H1 (cell line): ENCODE results near the gene APC2. TPM values are rescaled to one million over a fixed set of nuclear protein-coding genes. Genes with fewer than 3 reads are reported as not detected.

Source experiments
- CTCF ChIP-seq, 3 experiments: IDR thresholded peaks; 1 replicate in 2 of 3; 2 replicates in 1 of 3; pipeline versions ENCODE4 v1.5.1 to v1.6.1; 2011; ENCODE audit warnings: low read length in 3 of 3, mild to moderate bottlenecking in 3 of 3, inconsistent platforms in 2 of 3, low read depth in 1 of 3, moderate library complexity in 1 of 3; ENCODE audit not compliant: insufficient read depth in 1 of 3; ENCODE audit errors: control extremely low read depth in 1 of 3
- GTF2F1 ChIP-seq: IDR thresholded peaks from 2 replicates; pipeline ENCODE4 v1.6.1; 2012; ENCODE audit warnings: low read depth, low read length, improper control_type of control experiment, borderline replicate concordance
- KDM1A ChIP-seq: fragments of 200-600, 300-600 bp; sonication (generic); IDR thresholded peaks from 2 replicates; pipeline ENCODE4 v1.7.1; 2016; ENCODE audit warnings: mild to moderate bottlenecking, low read length, borderline replicate concordance
- ZNF274 ChIP-seq: IDR thresholded peaks from 2 replicates; pipeline ENCODE4 v1.7.0; 2012; ENCODE audit warnings: low read length, borderline replicate concordance; ENCODE audit errors: extremely low read depth
- polyA plus RNA-seq, 7 experiments: library from polyadenylated mRNA; depleted of rRNA in 3 of 7; stranded (reverse) in 5 of 7; unstranded in 2 of 7; fragments of >200 nt in 5 of 7; fragments of 200-250 nt in 2 of 7; gene quantifications; 1 replicate in 5 of 7; 2 replicates in 1 of 7; 4 replicates in 1 of 7; pipeline versions ENCODE4 v1.2.1 to v1.2.3, GENCODE V29; 2011 to 2013; ENCODE audit warnings: missing spikeins in 2 of 7, mixed read lengths in 2 of 7
- total RNA-seq: library from RNA; stranded (reverse); fragmentation: NEBNext Ultra II Directional; extraction: Animal tissue kit (Norgen Biotek cat#: 25700); gene quantifications from 2 replicates; pipeline ENCODE4 v1.2.1, GENCODE V29; 2021
- TF ChIP-seq, protein P1 (sequence below): fragments of 300-600 bp; sonication (generic); IDR thresholded peaks from 2 replicates; pipeline ENCODE4 v1.7.1; 2012; ENCODE audit warnings: low read length, moderate library complexity, mild to moderate bottlenecking, inconsistent platforms; ENCODE audit not compliant: insufficient replicate concordance

Gene APC2
- total and polyA plus RNA-seq, 2 of the 8 experiments (the other 6 are each of a cell fraction or from before 2014, with no cell fraction given) = 1.3 to 4.1 TPM

DNA sequence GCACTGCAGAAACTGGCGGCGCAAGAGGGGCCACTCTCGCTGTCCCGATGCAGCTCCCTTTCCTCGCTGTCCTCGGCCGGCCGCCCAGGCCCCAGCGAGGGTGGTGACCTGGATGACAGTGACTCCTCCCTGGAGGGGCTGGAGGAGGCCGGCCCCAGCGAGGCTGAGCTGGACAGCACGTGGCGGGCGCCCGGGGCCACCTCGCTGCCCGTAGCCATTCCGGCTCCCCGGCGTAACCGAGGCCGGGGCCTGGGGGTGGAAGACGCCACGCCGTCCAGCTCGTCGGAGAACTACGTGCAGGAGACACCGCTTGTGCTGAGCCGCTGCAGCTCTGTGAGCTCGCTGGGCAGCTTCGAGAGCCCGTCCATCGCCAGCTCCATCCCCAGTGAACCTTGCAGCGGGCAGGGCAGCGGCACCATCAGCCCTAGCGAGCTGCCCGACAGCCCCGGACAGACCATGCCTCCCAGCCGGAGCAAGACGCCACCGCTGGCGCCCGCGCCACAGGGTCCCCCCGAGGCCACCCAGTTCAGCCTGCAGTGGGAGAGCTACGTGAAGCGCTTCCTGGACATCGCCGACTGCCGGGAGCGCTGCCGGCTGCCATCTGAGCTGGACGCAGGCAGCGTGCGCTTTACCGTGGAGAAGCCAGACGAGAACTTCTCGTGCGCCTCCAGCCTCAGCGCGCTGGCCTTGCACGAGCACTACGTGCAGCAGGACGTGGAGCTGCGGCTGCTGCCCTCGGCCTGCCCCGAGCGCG, 16.7 kb downstream of the APC2 start (continued):
- TF ChIP-seq, protein P1, sequence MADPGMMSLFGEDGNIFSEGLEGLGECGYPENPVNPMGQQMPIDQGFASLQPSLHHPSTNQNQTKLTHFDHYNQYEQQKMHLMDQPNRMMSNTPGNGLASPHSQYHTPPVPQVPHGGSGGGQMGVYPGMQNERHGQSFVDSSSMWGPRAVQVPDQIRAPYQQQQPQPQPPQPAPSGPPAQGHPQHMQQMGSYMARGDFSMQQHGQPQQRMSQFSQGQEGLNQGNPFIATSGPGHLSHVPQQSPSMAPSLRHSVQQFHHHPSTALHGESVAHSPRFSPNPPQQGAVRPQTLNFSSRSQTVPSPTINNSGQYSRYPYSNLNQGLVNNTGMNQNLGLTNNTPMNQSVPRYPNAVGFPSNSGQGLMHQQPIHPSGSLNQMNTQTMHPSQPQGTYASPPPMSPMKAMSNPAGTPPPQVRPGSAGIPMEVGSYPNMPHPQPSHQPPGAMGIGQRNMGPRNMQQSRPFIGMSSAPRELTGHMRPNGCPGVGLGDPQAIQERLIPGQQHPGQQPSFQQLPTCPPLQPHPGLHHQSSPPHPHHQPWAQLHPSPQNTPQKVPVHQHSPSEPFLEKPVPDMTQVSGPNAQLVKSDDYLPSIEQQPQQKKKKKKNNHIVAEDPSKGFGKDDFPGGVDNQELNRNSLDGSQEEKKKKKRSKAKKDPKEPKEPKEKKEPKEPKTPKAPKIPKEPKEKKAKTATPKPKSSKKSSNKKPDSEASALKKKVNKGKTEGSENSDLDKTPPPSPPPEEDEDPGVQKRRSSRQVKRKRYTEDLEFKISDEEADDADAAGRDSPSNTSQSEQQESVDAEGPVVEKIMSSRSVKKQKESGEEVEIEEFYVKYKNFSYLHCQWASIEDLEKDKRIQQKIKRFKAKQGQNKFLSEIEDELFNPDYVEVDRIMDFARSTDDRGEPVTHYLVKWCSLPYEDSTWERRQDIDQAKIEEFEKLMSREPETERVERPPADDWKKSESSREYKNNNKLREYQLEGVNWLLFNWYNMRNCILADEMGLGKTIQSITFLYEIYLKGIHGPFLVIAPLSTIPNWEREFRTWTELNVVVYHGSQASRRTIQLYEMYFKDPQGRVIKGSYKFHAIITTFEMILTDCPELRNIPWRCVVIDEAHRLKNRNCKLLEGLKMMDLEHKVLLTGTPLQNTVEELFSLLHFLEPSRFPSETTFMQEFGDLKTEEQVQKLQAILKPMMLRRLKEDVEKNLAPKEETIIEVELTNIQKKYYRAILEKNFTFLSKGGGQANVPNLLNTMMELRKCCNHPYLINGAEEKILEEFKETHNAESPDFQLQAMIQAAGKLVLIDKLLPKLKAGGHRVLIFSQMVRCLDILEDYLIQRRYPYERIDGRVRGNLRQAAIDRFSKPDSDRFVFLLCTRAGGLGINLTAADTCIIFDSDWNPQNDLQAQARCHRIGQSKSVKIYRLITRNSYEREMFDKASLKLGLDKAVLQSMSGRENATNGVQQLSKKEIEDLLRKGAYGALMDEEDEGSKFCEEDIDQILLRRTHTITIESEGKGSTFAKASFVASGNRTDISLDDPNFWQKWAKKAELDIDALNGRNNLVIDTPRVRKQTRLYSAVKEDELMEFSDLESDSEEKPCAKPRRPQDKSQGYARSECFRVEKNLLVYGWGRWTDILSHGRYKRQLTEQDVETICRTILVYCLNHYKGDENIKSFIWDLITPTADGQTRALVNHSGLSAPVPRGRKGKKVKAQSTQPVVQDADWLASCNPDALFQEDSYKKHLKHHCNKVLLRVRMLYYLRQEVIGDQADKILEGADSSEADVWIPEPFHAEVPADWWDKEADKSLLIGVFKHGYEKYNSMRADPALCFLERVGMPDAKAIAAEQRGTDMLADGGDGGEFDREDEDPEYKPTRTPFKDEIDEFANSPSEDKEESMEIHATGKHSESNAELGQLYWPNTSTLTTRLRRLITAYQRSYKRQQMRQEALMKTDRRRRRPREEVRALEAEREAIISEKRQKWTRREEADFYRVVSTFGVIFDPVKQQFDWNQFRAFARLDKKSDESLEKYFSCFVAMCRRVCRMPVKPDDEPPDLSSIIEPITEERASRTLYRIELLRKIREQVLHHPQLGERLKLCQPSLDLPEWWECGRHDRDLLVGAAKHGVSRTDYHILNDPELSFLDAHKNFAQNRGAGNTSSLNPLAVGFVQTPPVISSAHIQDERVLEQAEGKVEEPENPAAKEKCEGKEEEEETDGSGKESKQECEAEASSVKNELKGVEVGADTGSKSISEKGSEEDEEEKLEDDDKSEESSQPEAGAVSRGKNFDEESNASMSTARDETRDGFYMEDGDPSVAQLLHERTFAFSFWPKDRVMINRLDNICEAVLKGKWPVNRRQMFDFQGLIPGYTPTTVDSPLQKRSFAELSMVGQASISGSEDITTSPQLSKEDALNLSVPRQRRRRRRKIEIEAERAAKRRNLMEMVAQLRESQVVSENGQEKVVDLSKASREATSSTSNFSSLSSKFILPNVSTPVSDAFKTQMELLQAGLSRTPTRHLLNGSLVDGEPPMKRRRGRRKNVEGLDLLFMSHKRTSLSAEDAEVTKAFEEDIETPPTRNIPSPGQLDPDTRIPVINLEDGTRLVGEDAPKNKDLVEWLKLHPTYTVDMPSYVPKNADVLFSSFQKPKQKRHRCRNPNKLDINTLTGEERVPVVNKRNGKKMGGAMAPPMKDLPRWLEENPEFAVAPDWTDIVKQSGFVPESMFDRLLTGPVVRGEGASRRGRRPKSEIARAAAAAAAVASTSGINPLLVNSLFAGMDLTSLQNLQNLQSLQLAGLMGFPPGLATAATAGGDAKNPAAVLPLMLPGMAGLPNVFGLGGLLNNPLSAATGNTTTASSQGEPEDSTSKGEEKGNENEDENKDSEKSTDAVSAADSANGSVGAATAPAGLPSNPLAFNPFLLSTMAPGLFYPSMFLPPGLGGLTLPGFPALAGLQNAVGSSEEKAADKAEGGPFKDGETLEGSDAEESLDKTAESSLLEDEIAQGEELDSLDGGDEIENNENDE = no peak
- TF ChIP-seq CTCF (IDR thresholded peaks at IDR 0.05; ENCODE audit: control extremely low read depth in 1 of 3, insufficient read depth in 1 of 3, low read depth in 1 of 3, low read length in 3 of 3) (no peak), ZNF274 (no peak), GTF2F1 (no peak), KDM1A (no peak)
